Ramos (cell line): ENCODE measurements around the gene SPHK2.

Experiments
- in situ Hi-C: fragments of 300-500 bp; cut with MboI; formaldehyde crosslinking; loops from one replicate; pipeline ENCODE4 v1.14.3; 2022; ENCODE audit warnings: low sequenced_read_pairs; ENCODE audit not compliant: unreplicated experiment

SPHK2 gene

DNA sequence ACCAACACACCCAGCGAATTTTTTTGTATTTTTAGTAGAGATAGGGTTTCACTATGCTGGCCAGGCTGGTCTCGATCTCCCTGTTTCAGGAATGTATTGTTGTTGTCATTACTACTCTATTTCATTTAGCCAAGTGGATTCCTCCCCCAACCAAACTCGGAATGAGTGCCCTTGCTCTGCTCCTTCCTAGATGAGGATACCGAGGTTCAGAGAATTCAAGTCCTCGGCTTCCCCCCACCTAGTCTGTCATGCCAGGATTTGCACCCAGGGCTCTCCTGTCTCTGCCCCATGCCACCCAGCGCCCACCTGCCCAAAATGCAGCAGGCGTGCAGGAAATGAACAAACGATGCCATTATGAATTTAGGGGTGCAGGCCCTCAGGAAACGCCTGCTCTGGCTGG lies 16.3 kb upstream of the SPHK2 start:
- in situ Hi-C loops, result no loop called here

DNA sequence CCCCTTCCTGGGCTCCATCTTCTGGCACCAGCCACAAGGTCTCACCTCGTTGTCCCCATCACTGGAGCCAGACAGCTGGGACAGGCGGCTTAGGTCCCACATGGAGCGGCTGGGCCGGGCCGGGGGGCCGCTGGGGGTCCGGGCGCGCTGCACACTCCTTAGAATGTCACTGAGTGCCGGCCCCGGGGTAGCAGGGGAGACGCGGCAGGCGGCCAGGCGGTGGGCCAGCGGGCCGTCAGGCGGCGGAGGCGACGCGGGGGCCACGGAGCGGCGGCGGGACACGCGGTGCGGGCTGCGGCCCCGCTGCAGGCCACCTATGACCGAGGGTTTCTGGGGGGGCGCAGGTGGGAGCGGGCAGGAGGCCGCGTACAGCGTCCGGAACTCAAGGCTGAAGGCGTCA lies 15.9 kb upstream of the SPHK2 start:
- in situ Hi-C loops, result no loop called here

DNA sequence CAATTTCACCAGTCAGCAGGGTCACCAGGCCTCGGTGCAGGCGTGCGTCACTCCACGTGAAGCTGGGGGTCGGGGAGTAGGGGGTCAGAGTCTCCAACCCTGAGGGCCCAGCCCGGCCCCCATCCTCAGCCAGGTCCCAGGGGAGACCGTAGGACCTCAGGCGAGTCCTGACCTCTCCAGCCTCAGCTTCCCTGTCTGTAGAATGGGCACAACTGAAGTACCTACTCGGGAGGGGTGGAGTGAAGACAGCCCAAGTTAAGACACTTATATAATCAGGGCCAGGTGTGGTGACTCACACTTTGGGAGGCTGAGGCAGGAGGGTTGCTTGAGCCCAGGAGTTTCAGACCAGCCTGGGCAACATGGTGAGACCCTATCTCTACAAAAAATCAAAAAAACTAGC lies 15.5 kb upstream of the SPHK2 start:
- in situ Hi-C loops, result no loop called here

DNA sequence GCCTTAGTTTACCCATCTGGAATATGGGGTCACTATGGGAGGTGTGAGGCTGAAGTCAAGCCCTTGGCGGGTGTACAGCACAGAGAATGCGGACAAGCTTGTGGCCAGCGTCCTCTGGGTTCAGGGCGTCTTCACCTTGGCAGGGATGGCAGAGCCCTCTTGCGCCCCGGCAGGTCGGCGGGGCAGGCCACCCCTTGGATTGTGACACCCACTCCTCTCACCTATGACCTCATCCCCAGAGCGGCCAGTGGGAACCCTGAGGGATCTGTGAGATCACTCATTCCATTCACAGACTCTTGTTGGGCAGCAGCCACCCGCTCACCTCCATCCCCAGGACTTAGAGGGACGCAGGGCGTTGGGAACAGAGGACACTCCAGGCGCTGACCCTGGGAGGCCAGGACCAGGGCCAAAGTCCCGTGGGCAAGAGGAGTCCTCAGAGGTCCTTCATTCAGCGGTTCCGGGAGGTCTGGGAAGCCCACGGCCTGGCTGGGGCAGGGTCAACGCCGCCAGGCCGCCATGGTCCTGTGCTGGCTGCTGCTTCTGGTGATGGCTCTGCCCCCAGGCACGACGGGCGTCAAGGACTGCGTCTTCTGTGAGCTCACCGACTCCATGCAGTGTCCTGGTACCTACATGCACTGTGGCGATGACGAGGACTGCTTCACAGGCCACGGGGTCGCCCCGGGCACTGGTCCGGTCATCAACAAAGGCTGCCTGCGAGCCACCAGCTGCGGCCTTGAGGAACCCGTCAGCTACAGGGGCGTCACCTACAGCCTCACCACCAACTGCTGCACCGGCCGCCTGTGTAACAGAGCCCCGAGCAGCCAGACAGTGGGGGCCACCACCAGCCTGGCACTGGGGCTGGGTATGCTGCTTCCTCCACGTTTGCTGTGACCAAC lies 12.6 kb upstream of the SPHK2 start, which contains the start of gene SPACA4:
Gene SPACA4, plus strand, starts transcription at position 280 of the 896 bp plus-strand sequence. Its CDS starts 237 bp downstream, at position 517.
- in situ Hi-C loops, result no loop called here

DNA sequence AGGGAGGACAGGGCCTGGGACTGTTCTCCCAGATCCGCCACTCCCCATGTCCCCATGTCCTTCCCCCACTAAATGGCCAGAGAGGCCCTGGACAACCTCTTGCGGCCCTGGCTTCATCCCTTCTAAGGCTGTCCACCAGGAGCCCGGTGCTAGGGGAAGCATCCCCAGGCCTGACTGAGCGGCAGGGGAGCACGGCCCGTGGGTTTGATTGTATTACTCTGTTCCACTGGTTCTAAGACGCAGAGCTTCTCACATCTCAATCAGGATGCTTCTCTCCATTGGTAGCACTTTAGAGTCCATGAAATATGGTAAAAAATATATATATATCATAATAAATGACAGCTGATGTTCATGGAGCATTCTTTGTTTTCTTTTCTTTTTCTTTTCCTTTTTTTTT lies 11.9 kb upstream of the SPHK2 start:
- in situ Hi-C loops, result no loop called here

DNA sequence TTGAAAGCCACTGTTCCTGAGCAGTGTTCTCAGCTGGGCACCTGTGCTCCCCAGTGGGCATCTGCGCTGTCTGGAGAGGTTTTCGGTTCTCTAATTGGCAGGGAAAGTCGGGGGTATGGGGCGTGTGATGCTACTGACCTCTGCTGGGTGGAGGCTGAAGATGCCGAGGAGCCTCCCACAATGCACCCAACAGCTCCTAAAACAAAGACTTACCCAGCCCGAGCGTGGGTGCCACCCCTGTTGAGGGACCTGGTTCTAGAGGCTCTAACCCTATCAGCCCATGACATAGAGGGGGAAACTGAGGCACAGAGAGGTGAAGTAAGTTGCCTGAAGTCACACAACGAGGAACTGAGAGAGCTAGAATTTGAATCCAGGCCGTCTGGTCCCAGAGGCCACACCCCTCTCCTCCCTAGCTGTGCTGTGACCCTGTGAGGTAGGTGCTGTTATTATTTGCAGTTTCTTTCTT lies 10.5 kb upstream of the SPHK2 start:
- in situ Hi-C loops, result no loop called here

DNA sequence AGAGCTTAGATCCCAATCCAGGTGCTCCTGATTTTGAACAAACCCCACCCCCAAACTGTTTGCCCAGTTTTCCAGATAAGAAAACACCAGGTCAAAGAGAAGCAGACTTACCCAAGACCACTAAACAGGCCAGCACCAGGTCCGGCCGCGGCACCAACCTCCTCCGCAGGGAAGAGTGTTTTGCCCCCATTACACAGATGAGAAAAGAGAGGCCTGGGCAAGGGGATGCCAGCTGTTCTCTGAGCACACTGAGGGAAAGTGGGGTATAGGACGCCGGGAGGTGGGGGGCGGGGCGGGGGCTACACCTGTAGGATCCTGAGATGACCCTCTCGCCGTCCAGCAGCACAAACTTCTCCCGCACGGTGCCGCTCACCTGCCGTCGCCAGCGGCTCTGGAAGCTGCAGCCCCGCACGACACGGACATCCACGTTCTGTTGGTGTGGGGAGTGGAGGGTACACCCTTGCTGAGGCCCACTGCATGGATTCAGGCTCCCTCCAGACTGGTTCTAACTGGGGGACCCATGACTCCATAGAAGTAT lies 9.7 kb upstream of the SPHK2 start:
- in situ Hi-C loops, result no loop called here

DNA sequence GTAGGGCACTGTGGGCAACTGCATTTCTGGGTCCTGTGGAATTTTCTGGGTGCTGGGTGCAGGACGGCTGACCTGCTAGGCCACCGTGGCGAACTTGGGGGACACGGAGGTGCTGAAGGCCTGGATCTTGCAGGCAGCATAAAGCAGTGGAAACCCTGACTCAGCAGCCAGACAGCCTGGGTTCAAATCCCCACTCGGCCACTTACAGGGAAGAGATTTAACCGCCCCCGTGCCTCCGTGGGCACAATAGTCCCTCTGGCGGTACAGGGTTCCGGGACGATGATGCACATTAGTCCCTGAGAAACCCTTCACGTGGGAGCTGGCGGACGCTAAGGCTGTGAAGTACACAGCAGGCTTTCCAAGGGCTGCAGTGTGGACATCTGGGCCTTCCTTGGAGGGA lies 7.4 kb upstream of the SPHK2 start:
- in situ Hi-C loops, result no loop called here

DNA sequence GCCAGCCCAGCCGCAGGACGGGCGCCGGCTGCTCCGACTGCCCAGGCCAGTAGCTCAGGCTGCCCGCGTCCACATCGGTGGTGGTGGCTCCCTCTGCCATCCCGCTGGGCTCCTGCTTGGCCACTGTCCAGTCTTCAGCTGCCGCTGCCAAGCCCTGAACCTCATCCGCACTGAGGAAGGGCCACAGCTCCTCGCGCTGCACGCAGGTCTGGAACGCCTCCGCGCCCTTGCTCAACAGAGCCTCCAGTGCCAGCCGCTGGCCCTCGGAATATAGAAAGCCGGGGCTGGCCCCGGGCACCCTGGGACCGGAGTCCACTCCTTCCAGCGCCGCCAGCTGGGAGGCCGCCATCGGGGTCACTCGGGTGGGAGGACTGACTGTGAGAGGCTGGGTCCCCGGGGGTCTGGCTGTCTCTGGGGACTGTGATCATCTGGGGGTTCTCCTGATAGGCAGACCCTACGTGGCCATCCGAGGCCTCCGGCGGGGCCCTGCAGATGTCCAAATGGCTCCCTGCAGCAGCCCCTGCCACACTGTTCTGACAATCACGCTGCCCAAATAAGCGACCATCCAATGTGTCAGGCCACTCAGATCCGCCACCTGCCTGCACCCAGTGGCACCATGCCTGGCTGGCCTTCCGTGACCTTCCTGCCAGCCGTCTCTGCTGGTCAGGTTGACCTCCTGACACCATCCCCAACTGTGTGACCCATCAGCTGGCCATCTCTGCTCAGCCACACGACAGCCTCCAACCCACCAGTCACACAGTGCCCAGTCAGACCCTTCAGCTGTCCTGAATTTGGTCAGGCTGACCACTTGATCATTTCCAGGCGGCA lies 6.1 kb upstream of the SPHK2 start:
- in situ Hi-C loops, result no loop called here

DNA sequence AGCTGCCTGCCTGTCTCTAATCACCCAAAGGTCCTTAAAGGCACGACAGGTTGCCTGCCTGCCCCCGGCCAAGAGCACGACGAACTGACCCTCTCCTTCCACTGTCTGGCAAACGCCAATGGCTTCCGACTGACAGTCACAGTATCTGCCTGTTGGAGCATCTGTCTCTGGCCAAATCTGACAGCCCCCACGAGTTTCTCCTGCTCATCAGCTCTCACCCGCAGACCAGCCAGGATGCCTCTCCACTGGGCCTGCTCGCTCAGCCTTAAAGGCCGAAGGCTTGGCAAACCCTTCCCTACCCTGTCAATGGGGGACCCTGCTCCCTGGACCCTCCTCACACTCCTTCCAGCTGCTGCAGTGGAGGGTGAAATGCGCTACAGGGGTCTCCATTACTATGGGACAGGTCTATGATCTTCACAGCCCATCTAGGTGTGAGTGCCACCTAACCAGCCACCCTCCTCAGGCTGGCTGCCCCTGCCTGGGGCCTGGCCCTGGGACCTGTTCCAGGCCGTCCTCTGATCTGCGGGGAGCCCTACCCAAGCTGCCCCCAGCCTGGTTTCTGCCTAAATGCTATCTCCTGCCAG lies 5.4 kb upstream of the SPHK2 start:
- in situ Hi-C loops, result no loop called here

DNA sequence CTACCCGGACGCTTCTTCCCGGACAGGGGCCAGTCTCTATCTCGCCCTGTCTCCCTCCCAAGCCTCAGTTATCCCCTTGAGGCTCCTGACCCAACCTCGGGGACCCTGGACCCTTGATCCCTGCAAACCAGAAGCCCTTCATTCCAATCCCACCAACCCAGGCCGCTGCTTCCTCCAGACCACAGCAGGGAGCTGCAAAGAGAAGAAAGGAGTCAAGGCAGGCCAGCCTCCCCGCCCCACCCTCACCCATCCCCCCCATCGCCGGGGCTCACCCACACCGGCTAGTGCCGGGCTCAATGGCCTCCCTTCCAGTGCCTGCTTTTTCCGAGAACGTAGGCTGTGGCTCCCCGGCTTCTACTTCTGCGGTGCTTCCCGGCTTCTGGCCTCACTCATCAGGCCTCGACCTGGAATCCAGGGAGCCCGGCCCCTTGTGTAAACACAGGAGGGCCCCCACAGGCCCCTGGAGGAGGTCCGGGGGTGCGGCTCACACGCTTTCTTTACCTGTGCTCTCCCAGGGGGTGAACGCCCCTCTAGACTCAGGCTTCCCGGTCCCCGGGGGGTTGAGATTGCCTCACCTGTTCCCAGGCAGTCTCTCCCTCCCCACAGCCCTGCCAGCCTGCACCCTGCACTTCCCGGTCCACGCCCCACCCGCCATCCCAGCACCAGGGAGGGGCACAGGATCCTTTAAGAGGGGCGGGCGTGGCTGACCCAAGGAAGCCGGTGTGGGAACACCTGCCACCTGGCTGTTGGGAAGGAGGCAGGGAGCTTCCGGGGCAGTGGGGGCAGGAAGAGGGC lies 4.7 kb upstream of the SPHK2 start, which contains the start of gene FAM83E:
Gene FAM83E, minus strand, starts transcription at position 641 of the 795 bp plus-strand sequence. CDS start 1,704 bp downstream, outside the sequence.
- in situ Hi-C loops, result no loop called here

DNA sequence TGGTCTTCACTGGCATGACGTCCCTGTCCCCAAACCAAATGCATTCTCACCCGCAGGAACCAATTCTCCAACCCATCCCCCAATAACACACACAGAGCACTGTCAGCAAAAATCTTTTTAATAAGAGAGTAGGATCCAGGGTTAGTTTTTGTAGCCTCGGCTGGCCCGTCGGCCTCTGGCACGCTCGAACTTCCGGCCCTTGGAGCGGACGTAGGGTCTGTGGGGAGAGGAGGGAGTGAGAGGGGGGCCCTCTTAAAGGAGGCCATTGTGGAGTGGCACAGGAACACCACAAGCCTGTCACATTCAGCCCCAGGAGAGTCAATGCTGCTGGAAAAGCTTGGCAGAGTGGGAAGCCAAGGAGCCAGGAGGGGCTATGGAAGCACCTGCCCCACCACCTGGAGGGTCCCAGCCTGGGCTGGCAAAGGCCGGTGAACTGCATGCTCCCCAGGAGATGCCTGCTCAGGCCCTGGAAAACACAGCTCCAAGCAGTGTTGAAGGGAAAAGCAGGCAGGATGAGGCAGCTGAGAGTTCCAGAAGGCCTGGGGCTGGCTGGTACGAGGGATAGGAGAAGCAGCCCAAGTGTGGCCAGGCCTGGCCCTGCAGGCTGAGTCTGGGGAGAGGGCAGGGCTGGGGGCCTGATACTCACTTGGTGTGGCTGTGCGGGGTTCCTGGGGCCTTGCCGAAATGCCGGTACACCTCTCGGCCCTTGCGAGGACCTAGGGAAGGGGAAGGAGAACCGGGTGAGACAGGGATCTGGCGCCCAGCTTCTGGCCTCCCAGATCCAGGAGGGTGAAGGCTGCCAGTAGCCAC lies 3.9 kb upstream of the SPHK2 start:
- in situ Hi-C loops, result no loop called here

DNA sequence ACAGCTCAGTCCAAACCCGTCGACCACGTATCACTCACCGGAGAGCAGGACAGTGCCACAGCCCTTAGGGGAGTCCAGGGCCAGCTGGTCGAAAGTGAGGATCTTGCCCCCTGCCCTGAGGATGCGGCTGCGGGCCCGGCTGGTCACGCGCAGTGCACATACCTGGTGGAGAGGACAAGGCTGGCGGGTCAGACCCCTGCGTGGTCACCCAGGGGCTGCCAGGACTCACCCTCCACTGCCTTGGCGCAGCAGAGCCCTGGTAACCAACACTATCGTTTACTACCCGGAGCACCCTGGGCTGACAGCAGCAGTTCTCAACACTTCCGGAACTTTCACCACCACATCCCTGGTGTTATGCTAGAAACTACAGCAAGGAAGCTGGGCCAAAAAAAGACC lies 3.3 kb upstream of the SPHK2 start:
- in situ Hi-C loops, result no loop called here

DNA sequence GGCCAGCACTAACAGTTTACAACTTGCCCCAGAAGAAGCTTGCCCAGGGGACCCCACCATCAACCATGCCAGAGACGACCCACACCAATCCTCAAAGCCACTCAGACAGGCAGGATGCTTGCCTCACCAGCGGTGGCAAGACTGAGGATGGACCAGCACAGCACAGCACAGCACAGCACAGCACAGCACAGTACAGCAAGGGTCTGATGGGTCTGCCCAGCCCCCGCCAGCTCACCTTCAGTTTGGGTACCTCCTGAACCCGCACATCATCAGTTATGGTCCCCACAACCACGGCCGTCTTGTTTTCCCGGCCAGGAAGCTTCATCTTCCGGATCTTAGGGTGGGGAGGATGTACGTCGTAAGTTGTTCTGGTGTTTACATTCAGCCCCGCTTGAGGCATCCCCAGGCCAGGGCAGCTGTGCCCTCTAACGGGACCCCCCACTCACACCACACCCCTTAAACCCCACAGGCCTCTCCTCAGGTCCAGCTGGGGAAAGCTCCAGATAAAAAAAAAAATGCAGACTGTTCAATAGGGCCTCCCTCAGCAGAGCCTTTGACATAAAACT lies 2.7 kb upstream of the SPHK2 start:
- in situ Hi-C loops, result no loop called here

DNA sequence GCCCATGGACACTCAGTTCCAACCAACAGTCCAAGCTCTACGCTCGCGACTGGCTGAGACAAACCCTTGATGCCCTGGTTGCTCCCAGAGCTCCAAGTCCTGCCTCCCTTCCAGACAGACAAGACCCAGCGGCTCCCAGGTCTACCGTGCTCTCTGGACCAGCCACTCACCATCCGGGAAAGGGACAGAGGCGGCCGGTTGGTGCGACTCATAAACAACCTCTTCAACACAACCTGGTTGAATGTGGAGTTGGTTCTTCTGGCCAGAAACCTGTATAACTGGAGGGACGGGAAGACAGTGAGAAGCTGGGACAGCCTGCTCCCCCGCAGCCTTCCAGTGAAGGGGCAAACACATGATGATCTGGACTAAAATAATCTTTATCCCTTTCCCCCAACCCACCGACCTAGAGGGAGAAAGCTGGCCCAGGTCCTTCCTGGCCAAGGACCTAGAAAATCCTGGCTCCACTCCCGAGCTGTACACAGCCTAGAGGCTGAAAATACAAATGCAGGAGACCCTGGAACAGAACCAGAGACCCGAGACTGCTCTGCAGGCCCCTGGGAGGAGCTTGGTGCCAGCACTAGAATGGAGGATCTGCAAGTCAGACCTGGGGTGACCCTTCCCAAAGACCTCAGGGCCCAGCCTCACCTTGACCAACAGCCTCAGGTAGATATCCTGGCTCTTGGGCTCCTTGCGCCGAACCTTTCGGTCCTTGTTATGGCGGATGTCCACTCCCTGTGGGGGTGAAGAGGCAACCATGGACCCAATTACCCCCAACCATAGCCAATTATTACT lies 2.0 kb upstream of the SPHK2 start:
- in situ Hi-C loops, result no loop called here

DNA sequence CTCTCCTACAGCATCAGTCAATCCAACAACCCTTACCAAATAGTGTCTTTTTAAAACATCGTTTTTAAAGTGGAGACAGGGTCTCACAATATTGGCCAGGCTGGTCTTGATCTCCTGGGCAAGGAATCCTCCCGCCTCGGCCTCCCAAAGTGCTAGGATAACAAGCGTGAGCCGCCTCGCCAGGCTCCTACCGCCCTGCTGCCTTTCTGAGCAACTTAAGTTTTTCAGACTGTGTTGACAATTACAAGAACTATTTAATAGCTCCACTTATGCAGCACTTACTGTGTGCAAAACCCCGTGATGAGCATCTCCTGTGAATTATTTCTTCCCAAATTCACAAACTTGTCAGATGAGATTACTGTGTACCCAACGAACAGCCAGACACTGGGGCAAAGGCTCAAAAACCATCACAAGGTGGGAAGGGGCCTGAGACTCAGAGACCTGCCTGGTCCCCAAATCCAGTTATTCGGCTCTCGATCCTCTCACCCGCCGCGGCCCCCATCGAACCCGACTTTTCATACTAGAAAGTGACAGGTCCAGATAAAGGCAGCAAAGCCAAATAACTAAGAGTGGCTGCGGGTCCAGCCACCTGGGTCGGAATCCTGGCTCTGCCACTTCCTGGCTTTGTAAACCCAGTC lies 909 bp upstream of the SPHK2 start:
- in situ Hi-C loops, result no loop called here
